Measurements from ENCODE around the gene WDR77. TPM values are rescaled to one million over a fixed set of nuclear protein-coding genes. Genes with fewer than 3 reads are reported as not detected.

The WDR77 gene
- total and polyA plus RNA-seq, 4 donors: 21.3 to 37.1 (median 29.1) TPM

GRCh38 chr1:111466480-111466879 lies 17.4 kb upstream of the WDR77 start:
- Histone ChIP-seq H3K9me3 (ENCODE audit: control insufficient read depth in 4 of 4, insufficient read depth in 3 of 4, low read length in 3 of 4) (no peaks in the 10 kb centered on the region), H3K9ac (ENCODE audit: insufficient read depth in 1 of 2, low read length in 2 of 2) (no peak overlapping the region), H3K36me3 (ENCODE audit: control insufficient read depth in 4 of 4, insufficient read depth in 4 of 4, low read length in 4 of 4) (peaks cover 3 to 35% (median 15%) of the 10 kb centered on the region in 4 donors), H3K4me1 (ENCODE audit: control insufficient read depth in 5 of 5, insufficient read depth in 5 of 5, low read length in 5 of 5) (peaks cover 0 to 12% (median 5%) of the 10 kb centered on the region in 5 donors), H3K4me3 (no peak overlapping the region), H3K27me3 (ENCODE audit: control insufficient read depth in 3 of 3, insufficient read depth in 3 of 3, low read length in 2 of 3) (no peaks in the 10 kb centered on the region), H3K27ac (ENCODE audit: low read depth in 1 of 2, low read length in 1 of 2) (no peak overlapping the region)
- DNase-seq (no peak), ATAC-seq (ENCODE audit: insufficient read depth, low FRiP score) (no peak)
- WGBS, 2 donors: 0% methylated on average over 1 of the region's 1 CpG
- TF ChIP-seq CTCF (IDR thresholded peaks at IDR 0.05; ENCODE audit: control extremely low read depth, extremely low read depth): no peak

- WGBS, 2 donors: 96 to 100% methylated on average over 2 of the region's 2 CpGs
Observed at GRCh38 chr1:111465754-111466153, 16.7 kb upstream of the WDR77 start.

GRCh38 chr1:111463029-111463683 lies 14.1 kb upstream of the WDR77 start:
- no peaks in the 10 kb centered on the region for H3K9me3 ChIP-seq (ENCODE audit: control insufficient read depth in 4 of 4, insufficient read depth in 3 of 4, low read length in 3 of 4)
- H3K27ac ChIP-seq (ENCODE audit: low read depth in 1 of 2, low read length in 1 of 2): peak overlapping the region in 1 of 2 donors; percentile 33
- 66 to 78% methylated on average over 4 of the region's 4 CpGs for WGBS, 2 donors
- peaks cover 7 to 40% (median 16%) of the 10 kb centered on the region in 4 donors for H3K36me3 ChIP-seq (ENCODE audit: control insufficient read depth in 4 of 4, insufficient read depth in 4 of 4, low read length in 4 of 4)
- ATAC-seq (ENCODE audit: insufficient read depth, low FRiP score) (no peak), DNase-seq (peak; percentile 44 to 82 (median 77))
- no peaks in the 10 kb centered on the region for H3K27me3 ChIP-seq (ENCODE audit: control insufficient read depth in 3 of 3, insufficient read depth in 3 of 3, low read length in 2 of 3)
- no peak for TF ChIP-seq CTCF (IDR thresholded peaks at IDR 0.05; ENCODE audit: control extremely low read depth, extremely low read depth)
- H3K4me3 ChIP-seq: no peak overlapping the region
- H3K4me1 ChIP-seq (ENCODE audit: control insufficient read depth in 5 of 5, insufficient read depth in 5 of 5, low read length in 5 of 5): peaks cover 0 to 12% (median 5%) of the 10 kb centered on the region in 5 donors
- H3K9ac ChIP-seq (ENCODE audit: insufficient read depth in 1 of 2, low read length in 2 of 2): no peak overlapping the region

More at GRCh38 chr1:111465754-111466153, 16.7 kb upstream of the WDR77 start:
- ATAC-seq (ENCODE audit: insufficient read depth, low FRiP score) (no peak), DNase-seq (no peak)
- H3K9ac ChIP-seq (ENCODE audit: insufficient read depth in 1 of 2, low read length in 2 of 2): no peak overlapping the region
- H3K36me3 ChIP-seq (ENCODE audit: control insufficient read depth in 4 of 4, insufficient read depth in 4 of 4, low read length in 4 of 4): peaks cover 3 to 37% (median 15%) of the 10 kb centered on the region in 4 donors
- H3K27me3 ChIP-seq (ENCODE audit: control insufficient read depth in 3 of 3, insufficient read depth in 3 of 3, low read length in 2 of 3): no peaks in the 10 kb centered on the region
- no peaks in the 10 kb centered on the region for H3K9me3 ChIP-seq (ENCODE audit: control insufficient read depth in 4 of 4, insufficient read depth in 3 of 4, low read length in 3 of 4)
- no peak overlapping the region for H3K4me3 ChIP-seq
- TF ChIP-seq CTCF (IDR thresholded peaks at IDR 0.05; ENCODE audit: control extremely low read depth, extremely low read depth): no peak
- no peak overlapping the region for H3K27ac ChIP-seq (ENCODE audit: low read depth in 1 of 2, low read length in 1 of 2)
- peaks cover 0 to 12% (median 5%) of the 10 kb centered on the region in 5 donors for H3K4me1 ChIP-seq (ENCODE audit: control insufficient read depth in 5 of 5, insufficient read depth in 5 of 5, low read length in 5 of 5)
